ENCODE results near the gene ABRACL. TPM values are rescaled to one million over a fixed set of nuclear protein-coding genes. Genes with fewer than 3 reads are reported as not detected.

ABRACL gene
- total RNA-seq, 3 donors from 2014 or later (not counting 1 experiment from before 2014, with no cell fraction given), result 36.4 to 39.9 (median 37.5) TPM

GRCh38 chr6:139054001-139054400 is 25.5 kb downstream of the ABRACL start:
- DNase-seq, result no peak
- no peaks in the 10 kb centered on the region for H3K4me1 ChIP-seq (ENCODE audit: control insufficient read depth, insufficient read depth, low read length)
- H3K27ac Mint-ChIP-seq, result no peak overlapping the region
- H3K36me3 Mint-ChIP-seq, result no peaks in the 10 kb centered on the region
- peaks cover 0 to 6% of the 10 kb centered on the region in 2 donors for H3K4me1 Mint-ChIP-seq
- H3K27me3 Mint-ChIP-seq (ENCODE audit: low read depth in 2 of 2), result no peaks in the 10 kb centered on the region
- H3K36me3 ChIP-seq (ENCODE audit: control insufficient read depth, insufficient read depth, low read length), result no peaks in the 10 kb centered on the region
- intact Hi-C loops (cut with micrococcal nuclease), result loop anchor here (10.0 kb wide), 1 partner anchor 239 kb away; no protein-coding TSS in a partner anchor
- no peak overlapping the region for H3K4me3 Mint-ChIP-seq
- H3K27ac ChIP-seq (ENCODE audit: low read length), result no peak overlapping the region
- no peak for ATAC-seq
- no peaks in the 10 kb centered on the region for H3K9me3 Mint-ChIP-seq
- H3K9me3 ChIP-seq (ENCODE audit: control insufficient read depth, insufficient read depth, low read length), result no peaks in the 10 kb centered on the region
- 93% methylated on average over 3 of the region's 3 CpGs for WGBS (ENCODE audit: insufficient coverage)
- H3K4me3 ChIP-seq (ENCODE audit: low read length), result no peak overlapping the region
- no peaks in the 10 kb centered on the region for H3K27me3 ChIP-seq (ENCODE audit: control insufficient read depth, insufficient read depth, low read length)
- TF ChIP-seq CTCF (IDR thresholded peaks at IDR 0.05), result no peak

DNA sequence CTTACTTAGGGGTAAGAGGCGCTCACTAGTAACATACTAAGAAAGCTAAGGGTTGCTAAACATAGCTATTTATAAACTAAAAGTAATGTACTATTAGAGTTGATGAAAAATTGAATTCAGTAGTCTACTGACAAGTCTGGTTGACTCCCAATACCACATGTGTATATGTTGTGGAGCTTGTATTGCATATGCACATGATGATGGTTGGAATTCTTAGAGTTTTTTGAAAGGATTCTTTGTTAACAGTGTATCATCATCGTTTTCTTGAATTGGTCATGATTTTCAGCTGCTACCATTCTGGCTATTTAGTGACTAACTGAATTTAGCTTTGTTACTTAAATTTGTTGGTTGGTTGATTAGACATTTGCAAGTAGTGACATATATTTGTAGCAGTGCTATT is 27.2 kb downstream of the ABRACL start:
- H3K36me3 ChIP-seq (ENCODE audit: control insufficient read depth, insufficient read depth, low read length), result no peaks in the 10 kb centered on the region
- H3K4me1 ChIP-seq (ENCODE audit: control insufficient read depth, insufficient read depth, low read length), result no peaks in the 10 kb centered on the region
- no peak overlapping the region for H3K4me3 ChIP-seq (ENCODE audit: low read length)
- ATAC-seq (no peak), DNase-seq (no peak)
- H3K27me3 ChIP-seq (ENCODE audit: control insufficient read depth, insufficient read depth, low read length), result no peaks in the 10 kb centered on the region
- Mint-ChIP-seq H3K9me3 (no peaks in the 10 kb centered on the region), H3K27me3 (ENCODE audit: low read depth in 2 of 2) (peaks cover 3 to 6% of the 10 kb centered on the region in 2 donors), H3K27ac (no peak overlapping the region), H3K4me1 (no peaks in the 10 kb centered on the region), H3K36me3 (no peaks in the 10 kb centered on the region), H3K4me3 (no peak overlapping the region)
- TF ChIP-seq CTCF (IDR thresholded peaks at IDR 0.05), result no peak
- H3K27ac ChIP-seq (ENCODE audit: low read length), result no peak overlapping the region
- 94% methylated on average over 1 of the region's 2 CpGs for WGBS (ENCODE audit: insufficient coverage)
- intact Hi-C loops (cut with micrococcal nuclease), result loop anchor here (10.0 kb wide), 1 partner anchor 241 kb away; no protein-coding TSS in a partner anchor
- no peaks in the 10 kb centered on the region for H3K9me3 ChIP-seq (ENCODE audit: control insufficient read depth, insufficient read depth, low read length)

GRCh38 chr6:139058029-139058428 is 29.5 kb downstream of the ABRACL start:
- no peaks in the 10 kb centered on the region for H3K9me3 ChIP-seq (ENCODE audit: control insufficient read depth, insufficient read depth, low read length)
- H3K9me3 Mint-ChIP-seq, result no peaks in the 10 kb centered on the region
- no peak for TF ChIP-seq CTCF (IDR thresholded peaks at IDR 0.05)
- no peak overlapping the region for H3K4me3 ChIP-seq (ENCODE audit: low read length)
- H3K36me3 ChIP-seq (ENCODE audit: control insufficient read depth, insufficient read depth, low read length), result no peaks in the 10 kb centered on the region
- H3K4me3 Mint-ChIP-seq, result no peak overlapping the region
- DNase-seq (no peak), ATAC-seq (no peak)
- H3K36me3 Mint-ChIP-seq, result no peaks in the 10 kb centered on the region
- no peak overlapping the region for H3K27ac Mint-ChIP-seq
- H3K27ac ChIP-seq (ENCODE audit: low read length), result no peak overlapping the region
- H3K27me3 Mint-ChIP-seq (ENCODE audit: low read depth in 2 of 2), result peaks cover 5 to 8% of the 10 kb centered on the region in 2 donors
- no peaks in the 10 kb centered on the region for H3K27me3 ChIP-seq (ENCODE audit: control insufficient read depth, insufficient read depth, low read length)
- H3K4me1 ChIP-seq (ENCODE audit: control insufficient read depth, insufficient read depth, low read length), result no peaks in the 10 kb centered on the region
- intact Hi-C loops (cut with micrococcal nuclease), result loop anchor here (10.0 kb wide), 1 partner anchor 243 kb away; no protein-coding TSS in a partner anchor
- WGBS (ENCODE audit: insufficient coverage), result 38% methylated on average over 1 of the region's 3 CpGs
- H3K4me1 Mint-ChIP-seq, result no peaks in the 10 kb centered on the region

GRCh38 chr6:139060332-139060731 is 31.8 kb downstream of the ABRACL start:
- no peak overlapping the region for H3K27ac ChIP-seq (ENCODE audit: low read length)
- H3K36me3 ChIP-seq (ENCODE audit: control insufficient read depth, insufficient read depth, low read length), result no peaks in the 10 kb centered on the region
- no peaks in the 10 kb centered on the region for H3K4me1 ChIP-seq (ENCODE audit: control insufficient read depth, insufficient read depth, low read length)
- H3K27me3 ChIP-seq (ENCODE audit: control insufficient read depth, insufficient read depth, low read length), result no peaks in the 10 kb centered on the region
- no peak overlapping the region for H3K4me3 Mint-ChIP-seq
- H3K36me3 Mint-ChIP-seq, result no peaks in the 10 kb centered on the region
- no peak for DNase-seq
- no peaks in the 10 kb centered on the region for H3K9me3 ChIP-seq (ENCODE audit: control insufficient read depth, insufficient read depth, low read length)
- ATAC-seq, result no peak
- no peak overlapping the region for H3K4me3 ChIP-seq (ENCODE audit: low read length)
- intact Hi-C loops (cut with micrococcal nuclease), result no loop called here
- TF ChIP-seq CTCF (IDR thresholded peaks at IDR 0.05), result no peak
- H3K9me3 Mint-ChIP-seq, result no peaks in the 10 kb centered on the region
- no peak overlapping the region for H3K27ac Mint-ChIP-seq
- H3K27me3 Mint-ChIP-seq (ENCODE audit: low read depth in 2 of 2), result peaks cover 6 to 8% of the 10 kb centered on the region in 2 donors
- H3K4me1 Mint-ChIP-seq, result no peaks in the 10 kb centered on the region
